GM12892 (cell line): ENCODE results near the gene AADAC.

Source experiments
- POLR2A ChIP-seq: IDR thresholded peaks from 2 replicates; pipeline ENCODE4 v1.6.1; 2011; ENCODE audit warnings: low read depth, low read length, control low read depth
- POLR2AphosphoS5 ChIP-seq: IDR thresholded peaks from 2 replicates; pipeline ENCODE4 v1.6.1; 2011; ENCODE audit warnings: low read depth, low read length, control low read depth
- TAF1 ChIP-seq: IDR thresholded peaks from 2 replicates; pipeline ENCODE4 v1.6.1; 2011; ENCODE audit warnings: low read depth, mild to moderate bottlenecking, control low read depth, low read length, borderline replicate concordance

- TF ChIP-seq POLR2A, result no peak
- no peak for TF ChIP-seq POLR2AphosphoS5
- no peak for TF ChIP-seq TAF1
Measured at GRCh38 chr3:151775314-151776258, 38.3 kb upstream of the AADAC start.
